Embryonic facial prominence (tissue), 1 donor: Measurements from ENCODE around the gene GSC.
"Not testable (repeated sequence)": the region's sequence is repeated elsewhere in the genome, so short reads cannot be mapped to it uniquely, and the experiment has no call there.

Experiments
- DNase-seq: peaks from one replicate; pipeline ENCODE4 v3.0.0-alpha.2; 2016; ENCODE audit errors: extremely low spot score

GSC gene

GRCh38 chr14:94769391-94770250 lies at the start of gene GSC:
TSS of gene GSC (minus strand) at chr14:94770113. CDS start at chr14:94770015, 98 bp downstream.
- no peak for DNase-seq

- DNase-seq, result no peak
Measured at GRCh38 chr14:94819531-94819930, 49.6 kb upstream of the GSC start.

GRCh38 chr14:94816113-94816512 lies 46.2 kb upstream of the GSC start:
- DNase-seq, result no peak

GRCh38 chr14:94805680-94806288 lies 35.9 kb upstream of the GSC start:
- DNase-seq, result no peak

GRCh38 chr14:94801225-94801624 lies 31.3 kb upstream of the GSC start:
- no peak for DNase-seq

- DNase-seq, result not testable (repeated sequence)
Measured at GRCh38 chr14:94800764-94801163, 30.9 kb upstream of the GSC start.

GRCh38 chr14:94797887-94798286 lies 28.0 kb upstream of the GSC start:
- DNase-seq, result no peak

GRCh38 chr14:94796278-94796677 lies 26.4 kb upstream of the GSC start:
- no peak for DNase-seq

- no peak for DNase-seq
Measured at GRCh38 chr14:94795372-94795771, 25.5 kb upstream of the GSC start.

- no peak for DNase-seq
Measured at GRCh38 chr14:94793901-94794300, 24.0 kb upstream of the GSC start.

- DNase-seq, result no peak
Measured at GRCh38 chr14:94787655-94788054, 17.7 kb upstream of the GSC start.

GRCh38 chr14:94787092-94787491 lies 17.2 kb upstream of the GSC start:
- no peak for DNase-seq

- DNase-seq, result no peak
Measured at GRCh38 chr14:94780536-94781399, 10.9 kb upstream of the GSC start.

- DNase-seq, result no peak
Measured at GRCh38 chr14:94779713-94780112, 9.8 kb upstream of the GSC start.

- DNase-seq, result no peak
Measured at GRCh38 chr14:94775871-94776210, 5.9 kb upstream of the GSC start.

- DNase-seq, result no peak
Measured at GRCh38 chr14:94775091-94775870, 5.4 kb upstream of the GSC start.

GRCh38 chr14:94774344-94775090 lies 4.6 kb upstream of the GSC start:
- no peak for DNase-seq

GRCh38 chr14:94773655-94774343 lies 3.9 kb upstream of the GSC start:
- DNase-seq, result no peak

GRCh38 chr14:94773061-94773648 lies 3.2 kb upstream of the GSC start:
- DNase-seq, result no peak

- no peak for DNase-seq
Measured at GRCh38 chr14:94772548-94772947, 2.6 kb upstream of the GSC start.
